HG02870 (cell line): ENCODE data around the gene CLDN1.

Experiments used
- ATAC-seq: cut with Tn5 transposase; IDR thresholded peaks from one replicate; pipeline ENCODE4 v1.9.1; 2021; ENCODE audit warnings: mild to moderate bottlenecking, moderate library complexity; ENCODE audit not compliant: unreplicated experiment

Gene CLDN1

GRCh38 chr3:190321789-190322603 is at the start of gene CLDN1:
CLDN1 (minus strand) TSS chr3:190322446; CDS start chr3:190322206, 240 bp downstream.
- peak; percentile 74 for ATAC-seq

DNA sequence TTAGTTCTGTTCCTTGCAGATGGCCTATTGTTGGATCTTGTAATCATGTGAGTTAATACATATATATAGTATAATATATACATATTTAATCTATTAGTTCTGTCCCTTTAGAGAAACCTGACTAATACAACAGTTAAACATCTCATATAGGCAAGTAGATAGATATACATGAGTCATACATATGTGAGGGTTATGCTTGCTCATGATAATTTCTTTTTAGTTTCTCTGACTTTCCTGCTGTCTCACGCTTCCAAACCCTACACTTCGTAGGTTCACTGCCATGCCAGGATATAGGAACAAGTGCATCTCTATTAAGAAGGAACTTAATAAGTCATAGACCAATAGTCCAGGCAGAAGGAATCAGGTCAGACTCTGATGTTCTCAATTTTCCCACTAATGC is 48.9 kb upstream of the CLDN1 start:
- ATAC-seq: no peak

- no peak for ATAC-seq
These were observed 48.1 kb upstream of the CLDN1 start for GRCh38 chr3:190370369-190370768.

- no peak for ATAC-seq
These were observed 47.5 kb upstream of the CLDN1 start for GRCh38 chr3:190369668-190370295.

DNA sequence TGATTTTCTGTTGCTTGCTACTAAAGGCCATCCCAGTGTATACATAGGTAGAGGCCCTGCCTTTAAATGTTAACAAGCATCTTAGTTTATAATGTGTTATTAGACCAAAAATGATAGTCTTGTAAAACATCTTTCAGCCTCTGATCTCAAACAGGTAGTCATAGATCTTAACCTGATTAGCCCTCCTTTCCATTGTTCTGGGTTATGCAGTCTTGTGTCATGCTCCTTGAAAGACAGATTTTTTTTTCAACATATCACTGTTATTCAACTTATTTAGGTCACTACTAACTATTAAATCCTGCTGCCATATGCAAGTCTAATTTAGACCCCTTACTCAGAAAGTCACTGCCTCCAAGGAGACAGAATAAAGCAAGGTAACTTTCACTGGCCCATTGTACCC is 46.6 kb upstream of the CLDN1 start:
- ATAC-seq: no peak

DNA sequence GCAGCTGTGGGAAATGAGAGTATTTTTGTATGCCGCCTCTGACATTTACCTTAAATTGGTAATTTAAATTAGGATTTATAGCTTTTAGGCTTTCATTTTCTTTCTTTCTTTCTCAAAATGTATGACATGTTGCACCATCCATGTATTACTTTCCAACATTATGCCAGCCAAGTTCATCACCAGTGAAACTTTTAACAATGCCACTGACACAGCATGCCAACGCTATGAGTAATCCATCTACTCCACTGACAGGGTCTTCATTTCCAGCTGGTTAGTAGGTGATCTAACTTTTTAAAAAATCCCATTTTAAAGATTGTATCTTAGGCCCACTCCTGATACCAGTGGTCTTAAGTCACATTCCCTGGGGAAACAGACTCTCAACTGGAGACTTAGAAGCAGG is 43.9 kb upstream of the CLDN1 start:
- ATAC-seq: no peak

DNA sequence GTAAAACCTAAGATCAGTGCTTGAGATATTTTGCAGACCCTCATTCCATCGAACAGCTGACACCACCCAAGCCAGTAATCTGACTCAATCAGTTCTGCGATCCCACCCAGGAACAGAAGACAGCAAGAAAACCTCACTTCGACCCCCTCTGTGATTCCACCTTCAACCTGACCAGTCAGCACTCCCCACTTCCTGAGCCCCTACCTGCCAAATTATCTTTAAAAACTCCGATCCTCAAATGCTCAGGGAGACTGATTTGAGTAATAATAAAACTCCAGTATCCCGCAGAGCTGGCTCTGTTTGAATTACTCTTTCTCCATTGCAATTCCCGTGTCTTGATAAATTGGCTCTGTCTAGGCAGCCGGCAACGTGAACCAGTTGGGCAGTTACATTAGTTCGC is 40.0 kb upstream of the CLDN1 start:
- ATAC-seq: no peak

DNA sequence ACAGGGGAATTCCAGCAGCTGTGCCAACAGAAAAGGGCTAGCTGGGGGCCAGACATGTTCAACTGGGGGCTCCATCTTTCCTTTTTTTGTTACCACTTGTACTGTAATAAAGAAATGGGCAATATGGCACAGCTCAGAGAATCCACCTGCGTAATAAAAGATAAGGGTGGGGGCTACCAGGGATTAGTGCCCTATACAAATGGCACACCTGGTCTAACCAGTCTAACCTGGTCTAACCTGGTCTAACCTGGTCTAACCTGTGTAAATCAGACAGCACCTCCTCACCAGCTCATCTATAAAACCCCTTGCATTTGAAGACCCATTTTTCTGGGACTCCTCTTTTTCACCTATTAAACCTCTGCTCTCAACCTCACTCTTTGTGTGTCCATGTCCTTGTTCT is 39.5 kb upstream of the CLDN1 start:
- no peak for ATAC-seq

DNA sequence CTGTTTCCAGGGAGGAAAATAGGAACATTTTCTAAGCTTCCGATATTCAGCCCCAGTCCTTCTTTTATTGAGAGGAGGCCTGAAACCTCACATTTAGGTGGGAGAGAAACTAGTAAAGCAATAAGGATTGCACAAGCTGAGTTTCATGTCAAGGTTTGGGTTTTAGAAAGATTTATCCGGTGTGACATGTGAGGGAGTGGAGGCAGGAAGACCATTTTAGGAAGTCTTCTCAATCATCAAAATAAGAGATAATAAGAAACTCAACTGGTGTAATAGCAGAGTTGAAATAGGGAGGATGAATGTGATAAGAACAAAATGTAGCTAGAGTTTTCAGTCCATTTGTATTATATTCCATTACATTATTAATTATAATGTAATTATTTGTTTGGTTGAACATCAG is 38.0 kb upstream of the CLDN1 start:
- no peak for ATAC-seq

GRCh38 chr3:190359813-190360212 is 37.6 kb upstream of the CLDN1 start:
- ATAC-seq: no peak

GRCh38 chr3:190357468-190357867 is 35.2 kb upstream of the CLDN1 start:
- no peak for ATAC-seq

DNA sequence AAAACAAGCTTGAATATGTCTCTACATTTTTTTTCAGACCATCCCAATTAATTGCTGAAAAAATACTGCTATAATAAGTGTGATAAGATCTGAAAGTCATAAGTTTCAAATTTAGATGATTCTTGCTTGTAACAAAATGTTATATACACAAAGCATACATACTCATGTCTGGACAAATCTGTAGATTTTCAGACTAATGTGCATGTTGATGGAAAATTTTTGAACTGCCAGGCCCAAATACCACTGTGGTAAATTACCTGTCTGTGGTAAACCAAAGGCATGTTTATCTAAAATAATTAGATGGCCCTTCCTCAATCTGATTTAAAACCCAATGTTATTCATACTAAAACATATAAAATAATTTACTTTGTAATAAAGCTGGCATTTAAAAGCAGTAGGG is 34.0 kb upstream of the CLDN1 start:
- no peak for ATAC-seq

DNA sequence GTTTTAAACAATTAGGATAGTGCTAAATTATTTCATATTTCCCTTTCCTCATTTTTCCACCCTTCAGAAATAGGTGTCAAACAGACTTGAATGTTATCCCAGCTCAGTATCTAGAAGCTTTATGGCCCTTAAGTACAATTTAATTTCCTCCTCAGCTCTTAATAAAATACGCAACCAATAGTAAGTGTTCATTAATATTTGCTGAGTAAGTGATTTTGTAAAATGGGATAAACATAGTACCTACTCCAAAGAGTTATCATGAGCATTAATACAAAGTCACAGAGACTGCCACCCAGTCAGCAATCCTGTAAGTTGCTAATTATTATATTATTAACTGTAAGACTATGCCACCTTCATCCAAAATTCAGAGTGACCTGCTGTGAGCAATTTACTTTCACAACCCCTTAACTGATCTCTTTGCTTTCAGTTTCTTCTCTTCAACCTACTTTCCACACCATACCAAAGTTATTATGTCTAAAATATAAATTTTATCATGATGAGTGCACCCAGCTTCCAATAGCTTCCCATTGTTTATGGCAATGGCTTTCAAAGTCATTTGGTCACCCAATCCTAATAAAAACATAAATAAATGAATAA is 30.7 kb upstream of the CLDN1 start:
- no peak for ATAC-seq

GRCh38 chr3:190346541-190346940 is 24.3 kb upstream of the CLDN1 start:
- ATAC-seq: no peak

DNA sequence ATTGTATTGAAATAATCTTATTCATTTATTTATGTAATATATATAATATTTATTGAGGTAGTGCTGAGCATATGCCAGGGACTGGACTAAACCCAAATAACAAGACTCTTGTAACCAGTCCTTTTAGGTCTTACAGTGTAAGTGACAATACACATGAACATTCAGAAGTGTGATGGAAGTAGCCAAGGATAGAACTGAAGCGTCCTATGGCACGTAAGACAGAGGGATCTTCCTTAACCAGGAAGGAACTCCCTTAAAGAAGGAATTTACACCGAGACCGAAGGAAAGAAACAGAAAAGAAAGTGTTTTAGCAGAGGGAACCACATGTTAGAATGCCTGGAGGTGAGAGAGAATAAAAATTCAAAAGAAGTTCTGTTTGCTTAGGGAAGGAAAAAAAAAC is 23.6 kb upstream of the CLDN1 start:
- no peak for ATAC-seq

DNA sequence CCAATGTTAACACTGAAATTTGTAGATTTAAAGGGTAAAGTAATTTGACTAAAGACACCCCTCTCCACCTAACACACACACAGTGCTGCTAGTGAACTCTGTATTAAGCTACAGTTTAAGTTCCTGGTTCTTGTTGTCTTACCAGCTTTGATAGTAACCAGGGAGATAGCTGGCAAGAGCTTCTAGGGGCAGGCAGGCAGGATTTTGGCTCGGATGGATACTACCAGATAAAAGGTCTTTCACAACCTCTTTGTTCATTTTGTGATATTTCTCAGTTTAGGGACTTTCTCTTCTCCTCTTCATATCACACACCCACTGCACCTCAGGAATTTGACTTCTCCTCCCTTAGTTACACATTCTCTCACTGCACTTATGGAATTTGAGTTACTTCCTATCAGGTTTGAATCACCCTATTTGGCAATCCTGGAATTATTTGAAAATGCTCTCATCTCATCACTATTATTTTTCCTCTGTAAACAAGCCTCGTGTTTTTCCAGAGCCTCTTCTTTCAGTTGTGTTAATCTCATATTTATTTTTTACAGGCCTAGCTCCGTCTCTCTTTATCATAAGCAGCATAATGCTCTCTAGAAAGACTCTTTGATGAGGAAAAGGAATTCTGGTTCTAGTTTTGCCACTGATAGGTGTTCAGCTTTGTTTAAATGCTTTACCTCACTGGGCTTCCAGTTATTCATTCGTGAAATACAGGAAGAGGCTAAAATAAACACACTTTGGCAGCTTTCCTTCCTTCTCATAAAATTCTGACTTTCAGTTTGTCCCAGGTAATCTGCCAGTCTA is 23.0 kb upstream of the CLDN1 start:
- no peak for ATAC-seq

GRCh38 chr3:190340071-190340470 is 17.8 kb upstream of the CLDN1 start:
- no peak for ATAC-seq

GRCh38 chr3:190339130-190339529 is 16.9 kb upstream of the CLDN1 start:
- no peak for ATAC-seq

DNA sequence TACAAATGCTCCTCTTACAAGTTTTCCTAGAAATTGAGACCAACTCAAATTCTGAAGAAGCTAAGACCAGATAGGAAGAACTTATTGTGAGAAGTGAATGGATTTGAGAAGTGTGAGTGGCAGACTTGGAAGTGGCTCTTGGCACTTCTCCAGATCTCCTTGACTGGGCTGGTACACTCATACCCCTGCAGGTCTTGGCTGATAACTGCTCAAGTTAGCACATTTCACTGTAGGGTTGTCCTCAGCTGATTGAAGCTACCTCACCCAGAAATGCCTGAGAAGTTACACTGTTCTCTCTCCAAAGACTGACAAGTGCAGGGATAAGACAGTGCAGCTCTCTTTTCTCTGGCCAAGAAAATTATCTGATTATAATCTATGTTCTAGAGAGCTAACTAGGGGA is 16.5 kb upstream of the CLDN1 start:
- ATAC-seq: no peak

GRCh38 chr3:190337301-190337700 is 15.1 kb upstream of the CLDN1 start:
- ATAC-seq: no peak

DNA sequence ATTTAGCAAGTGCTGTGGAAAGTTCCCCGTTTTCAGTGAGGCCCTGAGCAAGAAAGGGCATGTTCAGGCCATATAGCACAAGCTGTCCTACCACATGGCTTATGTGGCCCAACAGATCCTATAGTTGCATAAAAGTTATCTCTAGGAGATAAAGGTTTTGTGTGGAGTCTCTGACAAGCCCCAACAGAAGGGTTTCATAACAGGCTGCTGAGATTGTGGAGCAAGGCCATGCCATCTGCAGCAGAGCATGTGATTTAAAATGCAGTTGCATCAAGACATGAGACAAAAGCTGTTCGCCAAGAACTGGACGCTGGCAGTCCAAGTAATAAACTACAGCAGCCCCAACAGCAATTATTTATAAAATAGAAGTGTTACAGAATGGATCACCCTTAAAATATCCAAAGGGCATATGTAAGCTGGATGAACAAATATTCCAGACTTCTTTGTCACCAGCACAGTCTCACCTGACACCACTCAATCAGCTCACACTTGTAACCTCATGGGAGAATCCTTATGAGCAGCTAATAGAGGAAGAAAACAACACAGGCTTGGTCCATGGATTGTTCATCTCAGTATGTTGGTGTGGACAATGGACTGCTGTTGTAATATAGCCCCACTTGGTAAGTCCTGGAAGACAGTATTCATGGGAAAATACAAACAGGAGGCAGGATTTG is 14.4 kb upstream of the CLDN1 start:
- no peak for ATAC-seq
